GM18502 (cell line): ENCODE results near the gene RAD51D.
"Not testable (repeated sequence)": the region's sequence is repeated elsewhere in the genome, so short reads cannot be mapped to it uniquely, and the experiment has no call there.

Source experiments
- ATAC-seq: cut with Tn5 transposase; IDR thresholded peaks from one replicate; pipeline ENCODE4 v1.9.1; 2021; ENCODE audit warnings: mild to moderate bottlenecking; ENCODE audit not compliant: unreplicated experiment, poor library complexity

RAD51D gene

DNA sequence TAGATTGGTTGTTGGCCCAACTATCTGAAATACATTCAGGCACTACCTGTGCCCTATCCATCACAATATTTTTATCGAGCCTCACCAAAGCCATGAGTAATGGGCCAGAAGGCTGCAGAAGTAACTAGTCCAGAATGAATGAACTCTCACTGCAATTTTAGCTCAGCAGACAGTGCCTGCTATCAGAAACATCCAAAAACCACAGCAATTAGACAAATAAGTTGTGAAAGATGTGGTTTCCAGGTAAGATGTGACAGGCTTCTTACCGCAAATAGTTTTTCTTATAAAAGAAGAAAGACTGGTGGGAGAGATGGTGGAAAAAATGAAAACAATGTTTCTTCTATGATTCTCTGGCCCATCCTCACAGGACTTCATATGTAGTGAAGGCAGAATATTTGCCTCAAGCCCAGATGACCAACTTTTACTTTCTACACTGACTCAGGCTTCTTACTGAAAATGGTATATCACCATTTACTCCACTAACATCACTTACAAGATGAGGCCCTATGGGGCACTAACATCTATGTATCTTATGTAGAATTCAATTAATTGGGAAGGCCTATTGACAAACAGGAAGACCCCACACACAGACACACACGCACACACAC is 46.4 kb downstream of the RAD51D start:
- no peak for ATAC-seq

DNA sequence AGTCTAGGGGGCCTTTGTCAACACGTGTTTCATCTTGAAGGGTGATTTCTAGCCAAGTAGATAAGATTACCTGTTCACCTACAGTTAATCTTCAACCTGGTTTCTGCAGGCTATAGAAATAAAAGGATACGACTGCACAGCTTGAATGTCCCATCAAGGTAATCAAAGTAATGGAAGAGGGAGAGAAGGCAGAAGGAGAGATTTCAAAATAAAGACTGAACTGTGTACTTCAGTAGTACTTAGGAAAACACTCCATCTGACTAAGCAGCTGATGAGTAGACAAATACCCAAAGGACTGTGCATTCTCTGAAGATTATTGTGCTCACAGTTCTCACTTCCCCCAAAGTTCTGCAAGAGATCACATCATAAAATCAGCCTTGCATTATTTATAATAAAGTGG is 50.3 kb downstream of the RAD51D start:
- ATAC-seq = no peak

DNA sequence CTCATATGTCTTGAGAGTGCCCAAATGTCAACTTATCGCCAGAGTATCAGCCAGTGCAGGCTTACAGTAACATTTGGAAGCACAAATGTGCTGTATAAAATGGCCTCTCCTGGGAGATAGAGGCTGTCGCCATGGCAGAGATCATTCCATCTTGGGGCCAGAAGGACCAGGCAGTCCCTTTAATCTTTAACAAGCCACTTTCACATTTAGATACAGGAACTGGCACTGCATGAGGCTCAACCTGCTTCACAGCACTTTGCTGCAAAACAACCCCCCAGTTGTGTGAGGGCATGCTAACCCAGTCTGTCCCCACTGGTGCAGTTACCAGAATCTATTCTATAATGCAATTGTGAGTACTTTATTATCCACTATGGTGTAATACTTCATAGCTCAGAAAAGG is 51.4 kb downstream of the RAD51D start:
- no peak for ATAC-seq

DNA sequence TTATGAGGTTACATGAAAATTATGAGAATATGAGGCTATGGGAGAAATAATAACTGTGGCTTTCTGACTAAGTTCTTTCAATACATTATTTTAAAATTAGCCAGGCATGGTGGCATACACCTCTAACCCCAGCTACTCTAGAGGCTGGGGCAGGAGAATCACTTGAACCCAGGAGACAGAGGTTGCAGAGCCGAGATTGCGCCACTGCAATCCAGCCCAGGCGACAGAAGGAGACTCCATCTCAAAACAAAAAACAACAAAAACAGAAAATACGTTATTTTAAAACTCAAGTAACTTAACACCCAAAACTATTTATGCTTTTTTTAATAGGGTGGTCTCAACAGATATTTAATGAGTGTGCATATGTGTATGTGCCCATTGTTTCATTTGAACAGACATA is 53.8 kb downstream of the RAD51D start:
- ATAC-seq = no peak

DNA sequence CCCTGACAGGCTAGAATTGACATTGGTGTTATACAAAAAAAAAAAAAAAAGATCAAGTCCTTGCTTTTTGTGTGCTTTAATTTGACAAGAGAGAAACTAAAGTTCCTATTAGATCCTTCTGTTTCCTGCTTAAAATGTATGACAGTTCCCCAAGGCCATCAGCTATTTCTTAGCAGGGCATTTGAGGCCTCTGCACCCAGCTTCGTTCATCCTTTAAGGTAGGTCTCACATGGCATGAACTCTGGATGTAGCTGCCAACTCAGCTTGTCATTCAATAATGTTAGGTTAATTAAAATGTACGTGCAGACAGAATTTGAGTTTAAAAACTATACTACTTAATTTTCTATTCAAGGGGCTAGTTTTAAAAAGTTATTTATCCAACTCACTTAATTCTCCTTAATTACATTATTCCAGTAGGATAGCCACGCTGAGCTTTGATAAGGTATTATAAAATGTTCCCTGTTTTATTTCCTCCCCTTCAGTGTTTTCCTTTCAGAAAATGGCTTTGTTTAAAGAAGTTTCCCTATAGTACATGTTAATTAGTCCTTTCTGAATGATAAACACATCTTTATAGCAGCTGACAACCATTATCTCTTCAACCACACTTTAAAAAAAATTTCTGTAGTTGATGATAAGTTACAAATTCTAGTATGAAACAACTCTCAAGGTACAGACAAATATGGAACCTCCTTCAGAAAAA is 55.0 kb downstream of the RAD51D start:
- no peak for ATAC-seq

DNA sequence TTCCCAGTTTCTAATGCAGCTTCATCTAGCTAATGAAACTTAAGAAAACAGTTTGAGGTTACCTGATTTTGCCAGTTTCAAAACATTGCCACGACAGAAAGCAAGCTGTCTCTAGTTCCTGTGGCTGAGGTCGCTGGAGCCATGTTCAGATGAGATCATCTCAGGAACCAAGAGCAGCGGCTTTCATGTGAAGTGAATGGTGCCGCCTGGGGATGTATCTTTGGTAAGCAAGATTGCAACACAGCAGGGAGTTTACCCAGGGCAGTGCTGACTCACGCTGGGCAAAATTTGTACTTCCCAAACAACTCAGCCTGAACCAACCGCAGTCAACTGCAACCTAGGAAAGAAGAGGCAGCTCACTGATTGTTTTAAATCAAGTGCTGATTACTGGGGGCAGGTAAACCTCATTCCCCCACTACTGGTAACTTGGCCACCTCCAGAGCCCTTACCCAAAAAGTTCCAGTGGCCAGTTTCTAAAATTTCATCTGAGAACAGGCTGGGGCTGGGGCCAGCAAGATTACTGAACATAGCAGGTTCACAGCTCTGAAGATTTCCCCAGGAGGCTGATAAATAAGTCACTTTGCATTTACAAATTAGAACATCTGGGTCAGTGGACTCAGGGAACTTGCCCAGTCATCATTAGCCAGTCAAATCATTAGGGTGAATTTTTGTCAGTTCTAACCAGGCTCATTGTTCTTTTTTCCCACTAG is 56.0 kb downstream of the RAD51D start, which contains the start of gene RFFL:
TSS of gene RFFL (minus strand) at position 194 of the 710 bp plus-strand sequence. CDS start 37,154 bp downstream, outside the sequence.
- peak; percentile 91 for ATAC-seq

DNA sequence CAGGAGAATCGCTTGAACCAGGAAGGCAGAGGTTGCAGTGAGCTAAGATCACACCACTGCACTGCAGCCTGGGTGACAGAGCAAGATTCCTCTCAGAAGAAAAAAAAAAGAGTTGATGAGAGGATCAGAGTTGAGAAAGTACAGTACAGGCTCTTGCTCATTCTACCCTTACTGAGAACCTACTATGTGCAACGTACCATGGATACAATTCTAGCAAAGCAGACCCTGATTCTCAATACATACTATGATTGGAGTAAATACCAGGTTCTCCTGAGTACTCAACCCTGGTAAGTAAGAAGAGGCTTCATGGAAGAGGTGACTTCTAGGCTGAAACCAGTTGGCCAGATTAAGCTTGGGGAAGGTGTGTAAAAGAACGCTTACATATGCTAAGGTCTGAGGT is 57.4 kb downstream of the RAD51D start:
- ATAC-seq = no peak

DNA sequence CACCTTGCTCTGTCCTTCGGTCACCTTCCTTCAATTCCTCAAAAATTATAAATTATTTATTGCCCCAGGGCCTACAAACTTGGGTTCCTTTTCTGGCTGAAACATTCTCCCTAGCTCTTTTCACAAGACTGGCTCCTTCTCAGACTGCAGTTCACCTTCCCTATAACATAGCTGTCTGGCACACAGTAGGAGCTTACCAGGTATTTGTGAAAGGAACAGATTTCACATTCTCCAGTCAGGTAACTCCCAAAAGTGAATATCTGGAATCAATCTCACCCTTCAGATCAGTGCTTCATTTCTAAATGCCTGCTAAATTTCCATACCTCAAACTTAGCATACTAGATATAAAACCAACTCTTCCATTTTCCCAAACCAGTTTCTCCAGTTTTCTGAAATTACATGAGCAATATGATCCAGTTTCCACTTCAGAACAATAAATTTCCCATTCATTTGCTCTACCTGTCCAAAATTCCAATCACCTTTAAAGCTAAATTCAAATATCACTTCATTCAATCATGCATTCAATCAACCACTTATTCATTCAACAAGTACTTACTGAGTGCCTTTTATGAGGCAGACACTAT is 62.2 kb downstream of the RAD51D start:
- no peak for ATAC-seq

DNA sequence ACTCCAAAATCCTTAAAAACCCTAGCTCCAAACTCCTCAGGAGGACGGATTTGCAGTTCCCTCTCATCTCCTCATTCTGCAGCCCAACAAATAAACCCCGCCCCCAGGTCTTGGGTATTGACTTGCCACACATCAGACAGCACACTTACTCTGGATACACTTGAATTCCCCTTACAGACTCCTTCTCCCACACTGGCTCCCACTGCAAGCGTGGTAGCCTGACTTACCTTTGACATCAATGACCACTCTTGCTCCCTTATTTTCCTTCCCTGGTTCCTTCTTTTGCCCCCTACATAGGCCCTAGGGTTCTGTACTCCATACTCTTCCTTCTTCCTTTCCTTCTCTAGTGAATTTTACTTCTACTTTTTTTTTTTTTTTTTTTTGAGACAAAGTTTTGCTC is 63.6 kb downstream of the RAD51D start:
- no peak for ATAC-seq

DNA sequence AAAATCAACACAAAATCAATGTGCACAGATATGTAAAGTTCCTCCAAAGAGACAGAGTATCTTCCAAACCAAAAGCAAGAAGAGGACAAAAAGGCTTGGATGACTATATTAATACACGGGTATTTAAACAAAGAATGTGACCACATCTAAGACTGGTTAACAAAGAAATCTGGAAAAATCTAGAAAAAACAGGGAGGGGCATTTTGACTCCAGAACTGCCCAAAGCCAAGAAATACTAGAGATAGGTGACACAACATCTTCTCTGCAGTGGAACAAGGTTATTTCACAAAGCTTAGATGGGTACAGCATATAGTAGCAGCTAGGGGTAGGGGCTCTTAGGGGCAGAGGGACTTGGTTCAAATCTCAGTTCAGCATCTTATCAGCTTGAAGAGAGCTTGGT is 66.5 kb downstream of the RAD51D start:
- ATAC-seq = no peak

DNA sequence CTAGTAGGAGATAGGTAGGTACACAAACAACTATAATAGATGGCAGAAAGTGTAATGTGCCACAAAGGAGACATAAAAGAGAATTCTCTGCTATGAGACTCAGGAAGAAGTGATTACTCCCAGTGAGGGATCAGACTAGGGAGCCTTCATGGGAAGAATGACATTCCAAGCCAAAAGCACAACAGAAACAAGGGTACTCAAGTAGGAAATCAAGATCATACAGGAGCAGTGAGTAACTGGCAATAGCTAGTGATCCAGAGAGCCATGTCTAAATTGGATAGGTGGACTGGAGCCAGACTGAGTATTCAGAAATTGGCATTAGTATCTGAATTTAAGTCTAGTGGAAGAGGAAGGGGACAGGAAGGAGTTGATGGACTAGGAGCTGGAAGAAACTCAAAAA is 66.9 kb downstream of the RAD51D start:
- ATAC-seq = no peak

DNA sequence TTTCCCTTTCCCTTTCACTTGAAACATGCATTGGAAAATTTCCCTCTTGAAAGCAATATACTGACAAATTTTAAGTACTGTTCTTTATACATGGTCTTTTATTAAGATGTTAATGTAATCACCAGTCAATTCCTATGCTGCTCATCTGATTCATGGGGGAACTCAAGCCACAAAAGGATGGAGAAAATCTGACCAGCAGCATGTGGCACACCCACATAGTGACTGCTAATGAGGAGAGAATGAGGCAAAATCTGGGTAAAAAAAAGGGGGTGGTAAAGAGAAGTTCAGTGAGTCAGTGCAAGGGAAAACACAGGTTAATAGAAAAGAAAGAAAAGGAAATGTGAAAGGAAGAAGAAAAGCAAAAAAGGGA is 67.4 kb downstream of the RAD51D start:
- ATAC-seq = no peak

DNA sequence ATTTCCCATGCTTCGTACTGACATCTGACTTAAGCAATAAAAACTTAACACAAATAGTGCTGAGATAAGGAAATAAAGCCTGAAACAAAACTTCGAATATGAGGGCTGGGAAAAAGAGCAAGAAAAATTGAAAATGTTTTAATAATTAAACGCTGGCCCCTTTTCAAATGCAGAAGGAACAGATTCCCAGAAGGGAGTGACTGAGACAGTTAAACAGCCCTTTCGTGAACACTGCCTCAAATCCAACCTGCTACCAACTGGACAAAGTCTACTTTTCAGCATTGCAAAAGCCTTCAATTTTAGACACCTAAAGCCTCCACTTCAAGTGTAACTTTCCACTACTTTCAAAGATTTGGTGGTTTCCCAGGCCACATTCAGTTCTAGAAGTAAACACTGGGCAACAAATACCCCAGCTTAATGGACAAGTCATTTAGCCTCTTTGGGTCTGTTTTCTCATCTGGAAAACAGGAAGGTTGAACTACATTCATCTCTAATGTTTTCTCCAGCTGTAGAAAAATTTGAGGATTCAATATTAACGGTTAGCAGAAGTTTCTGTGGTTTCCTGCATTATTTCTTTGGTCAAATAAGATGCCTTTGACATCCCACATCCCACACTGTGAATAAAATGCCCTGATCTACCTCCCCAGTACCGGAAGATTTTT is 68.0 kb downstream of the RAD51D start:
- ATAC-seq = no peak

DNA sequence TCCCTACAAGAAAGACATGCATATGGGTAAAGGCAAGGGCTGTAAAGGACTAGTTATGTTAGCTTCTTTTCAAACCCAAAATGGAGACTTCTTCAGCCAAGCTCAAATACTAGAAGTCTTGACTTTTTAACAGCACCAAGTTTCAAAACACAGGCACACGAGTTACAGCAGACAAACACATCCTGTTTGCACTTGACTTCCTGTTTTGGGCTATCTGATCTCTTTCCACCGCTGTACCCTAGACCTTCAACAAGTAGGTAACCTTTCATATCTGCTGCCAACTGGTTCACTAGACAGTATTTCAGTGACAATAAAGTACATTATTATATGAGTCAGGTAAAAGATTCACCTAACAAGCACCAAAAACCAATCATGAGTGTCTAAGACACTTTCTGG is 68.5 kb downstream of the RAD51D start:
- ATAC-seq = no peak

DNA sequence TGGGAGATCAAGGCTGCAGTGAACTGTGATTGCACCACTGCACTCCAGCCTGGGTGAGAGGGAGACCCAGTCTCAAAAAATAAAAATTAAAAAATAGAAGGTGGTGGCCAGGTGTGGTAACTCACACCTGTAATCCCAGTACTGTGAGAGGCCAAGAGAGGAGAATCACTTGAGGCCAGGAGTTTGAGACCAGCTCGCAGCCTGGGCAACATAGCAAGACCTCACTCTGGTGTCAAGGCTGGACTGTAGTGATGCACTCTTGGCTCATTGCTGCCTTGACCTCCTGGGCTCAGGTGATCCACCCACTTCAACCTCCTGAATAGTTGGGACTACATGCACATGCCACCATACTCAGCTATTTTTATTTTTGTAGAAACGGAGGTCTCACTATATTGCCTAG is 69.5 kb downstream of the RAD51D start:
- no peak for ATAC-seq

DNA sequence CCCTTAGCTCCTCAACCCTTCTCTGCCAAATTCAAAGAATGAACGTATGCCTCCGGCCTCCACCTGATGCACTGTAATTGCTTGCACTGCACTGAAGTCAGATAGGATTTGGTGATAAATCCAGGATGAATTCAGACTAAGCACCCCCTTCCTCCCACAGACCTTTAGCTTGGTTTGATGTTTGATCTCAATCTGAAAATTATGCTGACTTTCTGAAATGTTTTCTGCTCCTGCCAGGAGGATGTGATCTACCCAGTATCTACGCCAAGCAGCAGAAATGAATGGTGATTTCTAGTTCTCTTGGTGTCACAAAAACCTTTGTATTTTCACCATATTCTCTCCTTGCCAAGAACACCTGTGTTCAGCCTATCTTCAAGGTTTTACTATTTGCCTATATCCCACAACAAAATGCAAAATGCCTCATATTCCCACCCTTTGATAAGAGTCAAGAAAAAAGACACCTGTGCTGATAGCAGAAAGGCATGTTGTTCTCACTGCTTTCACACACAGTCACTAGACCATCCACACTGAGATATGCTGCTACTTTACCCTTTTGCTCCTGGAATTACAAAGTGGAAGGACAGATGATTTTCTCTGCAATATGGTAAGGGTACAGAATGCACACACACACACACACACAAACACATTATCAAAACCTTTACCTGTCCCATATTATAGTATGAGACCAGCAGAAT is 70.8 kb downstream of the RAD51D start:
- ATAC-seq = no peak

DNA sequence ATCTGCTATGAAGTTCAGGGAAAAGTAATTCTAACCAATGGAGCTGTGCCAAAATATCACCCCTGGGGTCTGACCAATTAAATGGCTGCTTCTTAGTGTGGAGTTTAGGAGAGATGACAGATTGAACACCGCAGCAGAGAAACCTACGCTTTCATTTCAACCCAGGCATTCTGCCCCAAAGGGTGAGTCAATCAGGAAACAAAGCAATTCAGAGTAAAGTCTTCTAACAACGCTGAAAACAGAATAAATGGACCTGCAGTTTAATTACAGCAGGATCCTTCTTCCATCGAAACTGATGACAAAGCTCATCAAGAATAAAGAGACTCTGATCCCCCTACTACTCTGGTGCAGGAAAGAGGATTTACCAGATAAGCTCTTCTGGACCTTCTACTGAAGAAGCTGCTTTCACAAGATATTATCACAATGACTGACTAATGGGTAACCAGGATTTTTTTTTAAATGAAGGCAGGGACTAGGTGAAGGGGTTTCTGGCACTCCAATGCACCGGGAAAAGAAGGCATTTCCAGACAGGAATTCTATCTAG is 72.8 kb downstream of the RAD51D start:
- ATAC-seq = no peak

DNA sequence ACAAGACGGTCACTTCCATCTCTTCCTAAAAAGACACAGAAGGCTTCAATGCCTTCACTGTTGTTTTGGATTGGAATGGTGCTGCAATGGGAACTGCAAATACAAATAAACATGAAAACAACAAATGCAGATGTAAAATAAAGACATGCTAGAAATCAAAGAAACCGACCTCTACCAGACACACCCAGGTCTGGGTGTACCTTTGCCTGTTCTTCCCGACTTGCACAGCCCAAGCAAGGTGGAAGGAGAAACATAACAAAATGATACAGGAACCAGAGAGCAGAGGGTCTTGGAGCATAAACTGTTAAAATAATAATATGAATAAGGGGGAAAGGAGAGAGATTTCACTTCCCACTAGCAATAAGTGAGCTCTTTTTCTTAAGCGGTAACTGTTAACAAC is 73.4 kb downstream of the RAD51D start:
- ATAC-seq = no peak

DNA sequence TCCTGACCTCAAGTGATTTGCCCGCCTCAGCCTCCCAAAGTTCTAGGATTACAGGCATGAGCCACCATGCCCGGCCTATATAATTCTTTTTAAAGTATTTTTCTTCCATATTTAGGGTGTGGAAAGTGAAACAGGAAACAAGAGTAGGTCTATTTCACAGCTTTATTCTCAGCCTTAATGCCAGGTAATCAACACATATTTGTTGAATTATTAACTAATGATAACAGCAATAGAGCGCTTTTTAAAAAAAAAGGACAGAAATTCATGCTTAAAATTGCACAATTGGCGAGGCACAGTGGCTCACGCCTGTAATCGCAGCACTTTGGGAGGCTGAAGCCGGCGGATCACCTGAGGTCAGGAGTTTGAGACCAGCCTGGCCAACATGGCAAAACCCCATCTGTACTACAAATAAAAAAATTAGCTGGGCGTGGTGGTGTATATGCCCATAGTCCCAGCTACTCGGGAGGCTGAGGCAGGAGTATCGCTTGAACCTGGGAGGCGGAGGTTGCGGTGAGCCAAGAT is 74.1 kb downstream of the RAD51D start:
- not testable (repeated sequence) for ATAC-seq

DNA sequence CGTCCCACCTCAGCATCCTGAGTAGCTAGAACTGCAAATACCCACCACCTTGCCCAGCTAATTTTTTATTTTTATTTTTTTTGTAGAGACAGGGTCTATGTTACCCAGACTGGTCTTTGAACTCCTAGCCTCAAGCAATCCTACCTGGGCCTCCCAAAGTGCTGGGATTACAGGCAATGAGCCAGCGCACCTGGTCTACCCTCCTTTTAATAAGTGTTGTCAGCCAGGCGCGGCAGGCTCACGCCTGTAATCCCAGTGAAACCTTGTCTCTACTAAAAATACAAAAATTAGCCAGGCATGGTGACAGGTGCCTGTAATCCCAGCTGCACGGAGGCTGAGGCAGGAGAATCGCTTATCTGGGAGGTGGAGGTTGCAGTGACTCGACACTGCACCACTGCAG is 75.5 kb downstream of the RAD51D start:
- no peak for ATAC-seq
